SK-N-SH (cell line): ENCODE results near the gene CSH2. TPM values are rescaled to one million over a fixed set of nuclear protein-coding genes. Genes with fewer than 3 reads are reported as not detected.
"Not testable (repeated sequence)": the region's sequence is repeated elsewhere in the genome, so short reads cannot be mapped to it uniquely, and the experiment has no call there.

Experiments
- CTCF ChIA-PET: fragments of 300-600, 350-600 bp; formaldehyde crosslinking; extraction: SDS; loops from one replicate; lab custom pipeline; 2021; lab: Yijun Ruan, JAX
- POLR2A ChIA-PET: fragments of 350-600 bp; sonication (Branson Sonifier 250); formaldehyde crosslinking; extraction: SDS; loops from one replicate; lab custom pipeline; 2020; ENCODE audit warnings: antibody characterized with exemption, inconsistent platforms; lab: Yijun Ruan, JAX
- DNase-seq: peaks from one replicate; pipeline ENCODE4 v3.0.0; 2012
- H2AFZ ChIP-seq: fragments of 200-600 bp; sonication (generic); 2 replicates; pipeline ENCODE4 v1.8.1; 2016; ENCODE audit warnings: antibody characterized with exemption, mild to moderate bottlenecking, low read depth
- H3F3A ChIP-seq: fragments of 200-600 bp; sonication (generic); replicated peaks from 2 replicates; pipeline ENCODE3; 2016; ENCODE audit warnings: antibody characterized with exemption, mild to moderate bottlenecking; ENCODE audit not compliant: insufficient read depth
- H3K27ac ChIP-seq, 2 experiments: fragments of 200-500 bp in 1 of 2; fragments of 200-600 bp in 1 of 2; sonication (Bioruptor generic) in 1 of 2; sonication (generic), shearing (Covaris generic) in 1 of 2; 2 replicates each; pipeline versions ENCODE4 v1.5.1 to v1.6.1; 2014 to 2016; ENCODE audit warnings: low read depth in 2 of 2, inconsistent platforms in 1 of 2, low read length in 1 of 2, mild to moderate bottlenecking in 1 of 2, mixed read lengths in 1 of 2
- H3K27me3 ChIP-seq: fragments of 200-600 bp; sonication (generic), shearing (Covaris generic); 2 replicates; pipeline ENCODE4 v1.6.1; 2016; ENCODE audit warnings: mixed run types; ENCODE audit not compliant: insufficient read depth
- H3K36me3 ChIP-seq, 2 experiments: fragments of 200-500 bp in 1 of 2; fragments of 200-600 bp in 1 of 2; sonication (Bioruptor generic) in 1 of 2; sonication (generic) in 1 of 2; replicated peaks in 1 of 2; 2 replicates each; pipeline versions ENCODE3 to v1.5.1; 2014 to 2016; ENCODE audit warnings: low read length in 1 of 2, mild to moderate bottlenecking in 1 of 2; ENCODE audit not compliant: insufficient read depth in 2 of 2, control insufficient read depth in 1 of 2
- H3K4me1 ChIP-seq, 2 experiments: fragments of 200-500 bp in 1 of 2; fragments of 200-600 bp in 1 of 2; sonication (Bioruptor generic) in 1 of 2; sonication (generic), shearing (Covaris generic) in 1 of 2; 2 replicates each; pipeline versions ENCODE4 v1.5.1 to v1.6.1; 2014 to 2016; ENCODE audit warnings: low read depth in 1 of 2, low read length in 1 of 2, mixed run types in 1 of 2; ENCODE audit not compliant: insufficient read depth in 2 of 2, control insufficient read depth in 1 of 2
- H3K4me2 ChIP-seq: fragments of 200-600 bp; sonication (generic), shearing (Covaris generic); 2 replicates; pipeline ENCODE4 v1.6.1; 2017; ENCODE audit warnings: mixed run types
- H3K4me3 ChIP-seq, 2 experiments: fragments of 200-500 bp in 1 of 2; fragments of 200-600 bp in 1 of 2; sonication (Bioruptor generic) in 1 of 2; sonication (generic), shearing (Covaris generic) in 1 of 2; 2 replicates each; pipeline versions ENCODE4 v1.5.1 to v1.8.1; 2014 to 2016; ENCODE audit warnings: low read depth in 2 of 2, inconsistent platforms in 1 of 2, low read length in 1 of 2, mild to moderate bottlenecking in 1 of 2, mixed read lengths in 1 of 2, moderate library complexity in 1 of 2
- H3K79me2 ChIP-seq: fragments of 200-600 bp; sonication (generic); 2 replicates; pipeline ENCODE4 v1.8.1; 2017; ENCODE audit warnings: mild to moderate bottlenecking; ENCODE audit not compliant: insufficient read depth
- H3K9ac ChIP-seq: fragments of 200-600 bp; sonication (generic); 2 replicates; pipeline ENCODE4 v1.6.1; 2017; ENCODE audit warnings: mixed run types
- H3K9me2 ChIP-seq: fragments of 200-600 bp; sonication (generic); 2 replicates; pipeline ENCODE4 v1.6.1; 2017; ENCODE audit warnings: mixed run types
- H3K9me3 ChIP-seq: fragments of 200-600 bp; sonication (generic); 2 replicates; pipeline ENCODE4 v1.6.1; 2017; ENCODE audit warnings: mixed run types, mild to moderate bottlenecking, moderate library complexity
- H4K20me1 ChIP-seq: fragments of 200-600 bp; sonication (generic); 2 replicates; pipeline ENCODE4 v1.6.1; 2017; ENCODE audit warnings: mild to moderate bottlenecking, mixed run types; ENCODE audit not compliant: insufficient read depth
- CHD2 ChIP-seq: fragments of 150-350 bp; IDR thresholded peaks from 2 replicates; pipeline ENCODE4 v1.6.1; 2018; ENCODE audit warnings: low read length; ENCODE audit not compliant: partially characterized antibody
- CTCF ChIP-seq: fragments of 200-600 bp; sonication (generic); IDR thresholded peaks from 2 replicates; pipeline ENCODE4 v1.6.1; 2017; ENCODE audit warnings: antibody characterized with exemption, mild to moderate bottlenecking, moderate library complexity
- EZH2phosphoT487 ChIP-seq: fragments of 200-600 bp; sonication (generic); IDR thresholded peaks from 2 replicates; pipeline ENCODE4 v1.6.1; 2017; ENCODE audit warnings: low read depth, mixed run types, mild to moderate bottlenecking, antibody characterized with exemption, moderate library complexity, borderline replicate concordance
- FOXJ3 ChIP-seq: sonication (generic); formaldehyde crosslinking; IDR thresholded peaks from 2 replicates; pipeline ENCODE4 v1.5.1; 2020; ENCODE audit warnings: mild to moderate bottlenecking, missing genetic modification reagents
- GATA2 ChIP-seq: sonication (generic); formaldehyde crosslinking; IDR thresholded peaks from 2 replicates; pipeline ENCODE4 v1.5.0; 2020; ENCODE audit warnings: mild to moderate bottlenecking, missing genetic modification reagents
- JUND ChIP-seq: IDR thresholded peaks from 2 replicates; pipeline ENCODE4 v1.4.0; 2012
- MXI1 ChIP-seq: IDR thresholded peaks from 2 replicates; pipeline ENCODE4 v1.6.1; 2012; ENCODE audit warnings: mild to moderate bottlenecking, low read depth, low read length, improper control_type of control experiment
- POLR2AphosphoS5 ChIP-seq: IDR thresholded peaks from 2 replicates; pipeline ENCODE4 v1.6.1; 2012; ENCODE audit warnings: low read depth, low read length
- RAD21 ChIP-seq: IDR thresholded peaks from 2 replicates; pipeline ENCODE4 v1.6.1; 2012; ENCODE audit warnings: mild to moderate bottlenecking, low read length
- RCOR1 ChIP-seq: fragments of 150-350 bp; IDR thresholded peaks from 2 replicates; pipeline ENCODE4 v1.6.1; 2017; ENCODE audit warnings: antibody characterized with exemption, low read length
- REST ChIP-seq: IDR thresholded peaks from 2 replicates; pipeline ENCODE4 v1.6.1; 2012; ENCODE audit warnings: mild to moderate bottlenecking, low read depth, low read length, moderate library complexity
- RFX5 ChIP-seq: IDR thresholded peaks from 2 replicates; pipeline ENCODE4 v1.6.1; 2012; ENCODE audit warnings: mild to moderate bottlenecking, improper control_type of control experiment, low read length
- TAF1 ChIP-seq: IDR thresholded peaks from 2 replicates; pipeline ENCODE4 v1.6.1; 2012; ENCODE audit warnings: low read depth, mild to moderate bottlenecking, low read length, moderate library complexity, borderline replicate concordance
- WGBS: methylation state at CpG from one replicate; pipeline ENCODE4 v1.1.6; 2017; ENCODE audit warnings: low lambda C conversion rate; 5-methylcytosine and 5-hydroxymethylcytosine counted together
- polyA plus RNA-seq, 3 experiments: library from polyadenylated mRNA; depleted of rRNA; stranded (reverse); fragments of >200 nt; gene quantifications; 2 replicates each; pipeline ENCODE4 v1.2.3, GENCODE V29; 2012

The CSH2 gene
- polyA plus RNA-seq, 1 of the 3 experiments (the other 2 are of a cell fraction) = not detected

GRCh38 chr17:63916566-63917185 is 43.2 kb upstream of the CSH2 start:
- no peak for TF ChIP-seq RCOR1
- no peak for TF ChIP-seq TAF1
- no peak for TF ChIP-seq POLR2AphosphoS5
- TF ChIP-seq CTCF = no peak
- TF ChIP-seq EZH2phosphoT487 = no peak
- TF ChIP-seq REST = no peak
- TF ChIP-seq FOXJ3 (CRISPR knock-in tag) = no peak
- no peak for TF ChIP-seq MXI1
- TF ChIP-seq RAD21 = no peak
- TF ChIP-seq RFX5 = no peak
- TF ChIP-seq CHD2 = no peak
- no peak for TF ChIP-seq JUND
- no peak for TF ChIP-seq GATA2
- TF ChIP-seq, all 33 proteins: peak for 0
- no peak overlapping the region for H3K9ac ChIP-seq
- H3K4me2 ChIP-seq = no peak overlapping the region
- H3F3A ChIP-seq = no peaks in the 10 kb centered on the region
- no peaks in the 10 kb centered on the region for H3K79me2 ChIP-seq
- no peak overlapping the region for H3K27ac ChIP-seq
- no peaks in the 10 kb centered on the region for H3K4me1 ChIP-seq
- H3K9me2 ChIP-seq = no peaks in the 10 kb centered on the region
- no peak for DNase-seq
- no peaks in the 10 kb centered on the region for H3K9me3 ChIP-seq
- H2AFZ ChIP-seq = no peak overlapping the region
- H4K20me1 ChIP-seq = no peaks in the 10 kb centered on the region
- WGBS = 71% methylated on average over 12 of the region's 12 CpGs
- peaks cover 50% of the 10 kb centered on the region for H3K27me3 ChIP-seq
- POLR2A ChIA-PET = no interaction called here
- no peaks in the 10 kb centered on the region for H3K36me3 ChIP-seq
- H3K4me3 ChIP-seq = no peak overlapping the region
- CTCF ChIA-PET = interaction anchor here (1.1 to 6.7 kb wide), 10 partner anchors 14 to 189 kb away, joined by 3 to 214 read pairs (median 38); partner anchors contain the start of gene CD79B

- not testable (repeated sequence) for H3F3A ChIP-seq
- CTCF ChIA-PET = interaction anchor here (1.1 to 6.7 kb wide), 11 partner anchors 13 to 218 kb away, joined by 3 to 214 read pairs (median 10); partner anchors contain the start of gene CD79B
Observed at GRCh38 chr17:63915753-63916152, 42.3 kb upstream of the CSH2 start.

More at GRCh38 chr17:63915753-63916152, 42.3 kb upstream of the CSH2 start:
- POLR2A ChIA-PET, H3K9me2 ChIP-seq, H3K79me2 ChIP-seq, H2AFZ ChIP-seq, H3K4me3 ChIP-seq, H3K4me1 ChIP-seq, H4K20me1 ChIP-seq, H3K4me2 ChIP-seq, H3K9me3 ChIP-seq, H3K36me3 ChIP-seq, DNase-seq, H3K9ac ChIP-seq, H3K27ac ChIP-seq: not testable (repeated sequence)
- WGBS = 41% methylated on average over 10 of the region's 10 CpGs
- peaks cover 50% of the 10 kb centered on the region for H3K27me3 ChIP-seq
